Iris pigment epithelial cell (primary cell): Measurements from ENCODE around the gene PLPP4.

Experiments
- DNase-seq: peaks from one replicate; pipeline ENCODE4 v3.0.0-alpha.2; 2011; ENCODE audit warnings: low read depth

The PLPP4 gene

DNA sequence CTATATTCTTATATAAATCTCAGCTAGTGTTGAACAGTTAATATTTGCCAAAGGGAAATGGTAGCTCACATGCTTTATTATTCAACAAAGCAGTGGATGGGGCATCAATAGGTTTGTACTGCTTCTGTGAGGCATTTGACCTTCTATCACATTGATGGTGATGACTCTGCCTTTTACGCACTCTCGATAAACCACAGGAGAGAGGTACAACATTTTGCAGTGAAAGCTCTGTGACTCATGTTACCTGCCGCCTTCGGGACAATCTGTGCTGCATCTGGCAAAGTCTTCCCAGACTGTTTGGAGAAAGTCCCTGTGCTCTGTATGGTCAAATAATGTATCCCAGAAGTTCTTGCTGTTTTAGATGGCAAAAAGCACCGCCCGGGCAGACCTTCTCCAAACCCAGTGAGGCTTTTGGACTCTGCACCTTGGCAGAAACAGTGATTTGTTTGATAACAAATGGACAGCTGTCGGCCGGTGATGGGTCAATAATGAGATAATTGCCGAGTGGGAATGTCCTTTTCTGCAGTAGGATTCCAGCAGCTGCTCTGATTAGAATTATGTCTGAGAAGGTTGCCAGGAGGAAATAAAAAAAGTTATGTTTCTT lies 61.0 kb downstream of the PLPP4 start:
- DNase-seq: no peak

DNA sequence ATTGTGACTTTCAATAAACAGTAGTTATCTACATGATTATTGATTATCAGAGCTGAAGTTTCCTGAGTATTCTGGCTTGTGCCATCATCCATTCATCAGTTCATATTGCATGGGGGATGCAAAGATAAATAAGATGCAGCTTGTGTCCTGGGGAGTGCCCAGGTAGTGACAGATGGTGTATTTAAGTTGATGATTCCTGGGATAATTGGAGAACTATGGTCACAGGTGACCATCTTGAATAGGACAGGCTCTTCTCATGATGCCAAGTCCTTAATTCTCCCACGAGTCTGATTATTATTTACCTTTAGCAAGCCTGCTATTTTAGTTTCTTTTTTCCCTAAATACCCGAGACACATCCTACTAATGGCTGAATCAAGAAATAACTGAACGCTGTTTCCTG lies 64.9 kb downstream of the PLPP4 start:
- no peak for DNase-seq

DNA sequence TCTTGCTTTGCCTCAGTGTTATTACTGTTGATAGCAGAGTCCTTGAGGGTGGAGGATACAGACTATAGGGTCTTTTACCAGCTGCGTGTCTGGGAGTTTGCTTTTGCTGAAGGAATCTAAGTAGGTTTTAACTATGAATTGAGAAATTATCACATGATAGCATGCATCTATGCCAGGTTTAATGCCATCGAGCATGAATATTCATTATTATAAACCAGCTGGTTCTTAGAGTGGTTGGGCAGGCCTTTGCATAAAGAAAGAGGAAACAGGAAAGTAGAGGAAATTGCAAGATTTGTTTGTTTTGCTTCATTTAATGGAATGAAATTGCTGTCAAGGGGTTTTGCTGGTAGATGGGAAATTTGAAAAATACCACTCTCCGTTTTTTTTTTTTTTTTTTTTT lies 70.7 kb downstream of the PLPP4 start:
- DNase-seq: no peak

DNA sequence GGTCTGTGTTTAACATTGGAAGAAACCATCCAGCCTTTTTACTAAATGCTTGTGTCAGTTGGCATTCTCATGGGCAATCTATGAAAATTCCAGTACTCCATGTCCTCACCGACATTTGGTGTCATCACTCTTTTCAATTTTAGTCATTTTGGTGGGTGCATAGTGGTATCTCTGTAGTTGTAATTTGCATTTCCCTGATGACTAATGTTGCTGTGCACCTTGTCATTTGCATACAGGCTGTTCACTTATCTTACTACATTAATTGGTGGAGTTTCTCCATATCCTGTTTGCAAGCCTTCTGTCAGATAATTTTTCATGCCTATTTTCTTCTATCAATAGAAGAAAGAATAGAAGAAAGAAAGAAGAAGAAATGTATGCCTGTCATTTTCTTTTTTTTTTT lies 73.7 kb downstream of the PLPP4 start:
- no peak for DNase-seq

DNA sequence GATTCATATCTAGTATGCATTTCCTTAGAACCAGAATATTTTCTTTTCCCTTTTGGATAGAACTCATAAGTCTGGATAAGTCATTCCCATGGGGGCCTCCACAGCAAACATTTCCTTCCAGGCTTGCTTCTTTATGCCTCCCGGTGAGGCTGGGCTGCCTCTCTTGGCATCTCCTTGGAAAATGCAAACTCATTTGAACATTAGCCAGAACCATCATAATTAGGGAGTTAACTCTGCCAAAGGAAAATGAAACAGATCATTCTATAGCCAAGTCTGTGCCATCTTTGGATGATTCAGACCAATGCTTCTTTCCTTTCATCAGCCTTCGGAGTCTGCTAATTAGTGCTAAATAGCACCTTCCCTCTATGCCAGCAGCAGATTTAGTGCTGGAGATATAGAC lies 81.1 kb downstream of the PLPP4 start:
- no peak for DNase-seq

DNA sequence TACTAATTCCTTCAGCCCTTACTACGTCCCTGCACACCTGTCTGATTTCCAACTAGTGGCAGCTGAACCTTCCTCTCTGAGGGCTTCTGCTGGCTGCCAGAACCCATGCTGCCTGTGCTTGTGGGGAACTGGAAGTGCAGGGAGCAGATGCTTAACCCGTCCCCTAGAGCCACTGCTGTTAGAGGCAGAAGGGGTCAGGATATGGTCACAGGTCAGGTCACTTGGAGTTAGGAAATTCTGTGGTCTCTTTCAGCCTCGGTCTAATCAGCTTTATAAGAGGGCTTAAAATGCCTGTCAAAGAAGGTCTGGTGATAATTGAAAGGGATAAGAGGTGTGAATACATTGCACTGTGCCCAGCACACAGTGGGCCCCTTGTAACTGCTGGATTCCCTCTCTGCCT lies 82.0 kb downstream of the PLPP4 start:
- DNase-seq: no peak

DNA sequence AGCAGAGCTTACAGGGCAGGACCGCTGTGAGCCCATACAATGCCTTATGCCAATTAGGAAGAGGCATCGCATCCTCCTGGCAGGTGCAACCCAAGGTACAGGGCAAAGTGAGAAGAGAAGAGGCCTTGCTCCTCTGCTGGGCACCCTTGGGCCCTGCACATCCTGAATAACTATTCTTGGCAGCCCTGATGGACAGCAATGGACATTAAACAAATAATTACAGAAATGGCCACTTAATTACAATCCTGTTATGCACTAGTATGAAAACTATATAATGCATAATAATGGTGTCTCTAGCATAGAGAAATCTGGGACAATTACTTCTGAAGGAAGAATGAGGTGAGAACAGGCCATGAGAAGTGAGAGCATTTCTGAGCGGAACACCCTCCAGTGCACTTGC lies 83.5 kb downstream of the PLPP4 start:
- no peak for DNase-seq

DNA sequence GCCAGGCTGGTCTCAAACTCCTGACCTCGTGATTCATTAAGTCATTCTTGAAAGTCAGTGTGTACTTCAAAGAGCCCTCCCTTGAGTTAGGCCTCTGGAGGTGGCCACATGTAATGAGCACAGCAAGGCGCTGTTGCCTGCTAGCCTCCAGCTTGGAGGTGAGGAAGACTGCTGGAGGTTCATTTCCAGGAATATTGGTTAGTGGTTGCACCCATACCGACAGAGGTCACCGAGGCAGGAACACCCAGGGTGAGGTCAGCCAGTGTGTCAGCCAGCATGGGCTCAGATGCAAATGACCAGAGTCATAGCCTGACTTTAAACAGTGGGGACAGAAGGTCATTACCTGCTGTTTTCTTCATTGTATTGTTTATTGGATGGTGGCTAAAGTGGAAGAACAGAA lies 85.0 kb downstream of the PLPP4 start:
- no peak for DNase-seq

DNA sequence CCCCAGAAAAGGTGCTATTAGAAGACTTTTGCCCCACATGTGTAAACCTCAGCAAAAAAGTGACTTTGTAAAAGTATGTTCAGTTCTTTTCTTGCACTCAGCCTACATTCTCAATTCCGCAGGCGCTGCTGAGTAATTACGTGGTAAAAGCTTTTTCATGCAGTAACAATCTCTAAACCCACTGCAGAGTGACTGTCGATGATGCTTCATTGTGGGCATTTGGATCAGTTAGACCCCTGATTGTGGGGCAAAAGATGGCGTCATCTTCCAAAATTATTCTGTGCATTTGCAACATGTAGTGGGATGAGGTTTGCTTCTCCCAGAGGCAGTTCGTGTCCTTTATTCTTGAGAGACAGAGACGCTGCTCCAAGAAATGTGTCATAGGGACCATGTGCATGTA lies 85.6 kb downstream of the PLPP4 start:
- no peak for DNase-seq

DNA sequence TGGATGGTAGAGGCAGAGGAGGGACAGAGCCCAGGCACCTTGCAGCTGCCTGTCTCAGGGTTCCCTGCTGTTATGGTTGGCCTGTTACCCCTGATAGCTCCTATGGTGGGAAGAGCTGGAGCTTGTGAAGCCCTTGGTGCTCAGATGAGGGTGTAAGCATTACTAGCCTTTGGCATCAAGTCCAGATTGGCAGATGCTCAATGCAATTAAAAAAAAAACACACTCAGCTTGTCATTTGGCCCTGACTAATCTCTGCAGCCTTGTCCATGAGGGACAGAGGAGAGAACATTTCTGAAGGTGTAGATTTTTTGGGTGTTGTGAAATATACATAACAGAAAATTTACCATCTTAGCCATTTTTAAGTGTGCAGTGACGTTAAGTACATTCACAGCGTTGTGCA lies 86.3 kb downstream of the PLPP4 start:
- DNase-seq: no peak

DNA sequence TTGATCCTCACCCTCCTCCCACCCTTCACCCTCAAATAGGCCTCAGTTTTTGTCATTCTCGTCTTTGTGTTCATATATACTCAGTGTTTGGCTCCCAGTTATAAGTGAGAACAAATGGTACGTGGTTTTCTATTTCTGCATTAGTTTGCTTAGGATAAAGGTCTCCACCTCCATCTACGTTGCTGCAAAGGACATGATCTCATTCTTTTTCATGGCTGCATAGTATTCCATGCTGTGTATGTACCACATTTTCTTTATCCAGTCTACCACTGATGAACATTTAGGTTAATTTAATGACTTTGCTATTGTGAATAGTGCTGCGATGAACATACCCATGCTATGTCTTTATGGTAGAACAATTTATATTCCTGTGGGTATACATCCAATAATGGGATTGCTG lies 91.2 kb downstream of the PLPP4 start:
- DNase-seq: no peak

DNA sequence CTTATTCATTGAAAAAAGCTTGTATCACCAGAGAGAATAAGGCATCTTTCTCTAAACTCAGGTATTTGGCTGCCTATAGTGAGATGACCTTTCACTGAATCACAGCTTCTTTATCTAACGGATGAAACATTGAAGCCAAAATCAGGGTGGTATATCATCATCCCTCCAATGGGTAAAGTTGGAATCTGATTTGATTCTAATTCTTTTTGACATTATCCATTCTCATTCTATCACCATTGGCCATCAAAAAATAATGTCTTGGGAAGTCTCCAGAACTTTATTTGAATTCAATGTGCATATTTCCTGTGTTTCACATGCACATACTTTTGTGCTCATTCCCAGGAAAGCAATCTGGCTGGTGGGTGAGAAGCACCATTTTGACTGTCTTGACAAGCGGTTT lies 95.2 kb downstream of the PLPP4 start:
- DNase-seq: no peak

DNA sequence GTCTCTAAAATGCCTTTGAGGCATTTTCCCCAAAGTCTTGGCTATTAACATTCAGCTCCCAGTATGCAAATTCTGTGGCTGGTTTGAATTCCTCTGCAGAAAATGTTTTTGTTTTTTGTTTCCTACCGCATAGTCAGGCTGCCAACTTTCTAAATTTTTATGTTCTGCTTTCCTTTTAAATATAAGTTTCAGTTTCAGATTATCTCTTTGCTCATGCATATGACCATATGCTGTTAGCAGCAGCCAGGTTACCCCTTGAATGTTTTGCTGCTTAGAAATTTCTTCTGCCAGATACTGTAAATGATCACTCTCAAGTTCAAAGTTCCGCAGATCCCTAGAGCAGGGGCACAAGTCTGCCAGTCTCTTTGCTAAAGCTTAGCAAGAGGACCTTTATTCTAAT lies 96.9 kb downstream of the PLPP4 start:
- no peak for DNase-seq

DNA sequence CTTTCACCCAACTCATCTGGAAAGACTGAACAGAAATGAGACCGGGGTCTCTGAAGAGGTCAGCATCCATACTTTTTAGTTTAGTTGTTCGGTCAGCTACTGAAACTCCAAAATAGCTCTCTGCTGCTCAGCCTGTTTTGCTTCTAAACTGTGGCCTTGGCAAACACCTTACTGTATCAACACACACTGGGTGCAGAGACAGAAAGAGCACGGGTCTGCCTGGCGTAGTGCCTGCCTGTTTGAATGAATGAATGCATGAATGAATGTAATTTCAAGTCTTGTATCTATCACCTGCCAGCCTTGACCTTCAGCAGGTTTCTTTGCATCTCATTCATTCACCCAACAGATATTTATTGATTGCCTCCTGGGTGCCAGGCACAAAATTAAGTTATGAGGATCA lies 98.4 kb downstream of the PLPP4 start:
- no peak for DNase-seq

DNA sequence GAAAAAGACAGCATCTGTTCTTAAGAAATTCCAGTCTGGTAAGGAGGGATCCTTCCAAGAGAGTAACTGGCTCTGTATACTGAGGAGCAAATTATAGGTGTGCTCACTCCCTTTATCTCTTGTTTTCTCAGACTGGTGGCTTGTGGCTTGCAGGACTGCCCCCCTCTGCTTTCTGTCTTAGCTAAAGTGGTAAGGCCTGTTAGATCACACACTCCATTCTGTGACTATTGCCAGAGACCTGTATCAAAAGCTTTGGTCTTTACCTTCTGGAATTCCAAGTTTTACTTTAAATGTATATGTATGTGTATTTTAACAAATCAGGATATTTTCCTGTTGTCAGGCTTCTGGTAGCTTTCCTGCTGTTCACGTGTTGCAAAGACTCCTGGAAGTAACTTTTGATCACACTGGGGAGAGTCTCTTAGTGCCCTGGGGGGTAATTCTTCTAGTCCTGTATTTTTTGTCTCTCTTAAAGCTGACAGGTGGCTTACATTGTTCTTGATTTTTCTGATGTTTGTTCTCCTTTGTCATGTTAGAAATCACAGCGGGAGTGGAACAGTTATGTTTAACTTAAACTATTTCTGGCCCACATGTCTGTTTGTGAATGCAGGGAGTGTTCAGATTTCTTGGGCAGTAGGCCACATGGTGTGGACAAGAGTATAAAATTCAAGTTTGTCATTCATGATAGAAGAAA lies 99.0 kb downstream of the PLPP4 start:
- DNase-seq: no peak

DNA sequence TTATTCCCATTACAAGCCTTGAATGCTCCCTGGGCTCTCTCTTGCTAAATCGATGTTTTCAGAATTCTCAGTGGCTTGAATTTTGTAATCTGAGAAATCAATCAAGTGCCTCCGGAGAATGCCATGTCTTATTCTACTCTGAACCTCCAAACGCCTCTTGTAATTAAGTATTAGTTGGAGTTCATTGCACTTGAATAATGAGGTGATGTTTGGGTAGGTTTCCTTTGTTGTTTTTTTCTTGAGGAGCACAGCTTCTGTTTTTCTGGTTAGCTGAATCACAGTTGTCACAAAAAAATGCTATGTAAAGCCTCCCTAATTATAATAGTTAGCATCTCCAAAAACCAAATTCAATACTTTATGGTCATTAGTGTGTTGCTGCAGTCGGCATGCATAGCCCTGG lies 100.3 kb downstream of the PLPP4 start:
- DNase-seq: no peak

DNA sequence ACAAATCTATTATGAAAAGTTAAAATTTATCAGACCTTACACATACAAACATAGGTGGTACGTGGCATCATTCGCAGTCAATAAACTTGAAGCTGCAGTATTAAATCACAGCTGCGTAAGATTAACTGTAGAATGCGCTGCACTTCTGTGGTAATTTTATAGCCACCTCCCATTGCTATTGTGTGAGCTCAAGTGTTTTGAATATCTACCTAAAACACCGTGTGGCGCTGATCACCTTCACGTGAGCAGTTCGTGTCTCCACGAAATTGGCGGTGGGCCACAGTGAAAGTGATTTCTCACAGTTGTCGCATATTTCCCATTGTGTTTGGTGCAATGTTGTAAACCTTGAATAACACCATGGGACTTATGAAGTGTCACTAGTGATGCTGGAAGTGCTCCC lies 102.8 kb downstream of the PLPP4 start:
- no peak for DNase-seq

DNA sequence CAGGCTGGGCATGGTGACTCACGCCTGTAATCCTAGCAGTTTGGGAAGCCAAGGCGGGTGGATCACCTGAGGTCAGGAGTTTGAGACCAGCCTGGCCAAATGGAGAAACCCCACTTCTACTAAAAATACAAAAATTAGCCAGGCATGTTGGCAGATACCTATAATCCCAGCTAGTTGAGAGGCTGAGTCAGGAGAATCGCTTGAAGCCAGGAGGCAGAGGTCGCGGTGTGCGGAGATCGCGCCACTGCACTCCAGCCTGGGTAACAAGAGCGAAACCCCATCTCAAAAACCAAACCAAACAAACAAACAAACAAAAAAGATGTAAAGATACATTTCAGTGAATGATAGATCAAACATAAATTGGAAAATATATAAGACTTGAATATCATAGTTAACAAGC lies 105.9 kb downstream of the PLPP4 start:
- DNase-seq: no peak

DNA sequence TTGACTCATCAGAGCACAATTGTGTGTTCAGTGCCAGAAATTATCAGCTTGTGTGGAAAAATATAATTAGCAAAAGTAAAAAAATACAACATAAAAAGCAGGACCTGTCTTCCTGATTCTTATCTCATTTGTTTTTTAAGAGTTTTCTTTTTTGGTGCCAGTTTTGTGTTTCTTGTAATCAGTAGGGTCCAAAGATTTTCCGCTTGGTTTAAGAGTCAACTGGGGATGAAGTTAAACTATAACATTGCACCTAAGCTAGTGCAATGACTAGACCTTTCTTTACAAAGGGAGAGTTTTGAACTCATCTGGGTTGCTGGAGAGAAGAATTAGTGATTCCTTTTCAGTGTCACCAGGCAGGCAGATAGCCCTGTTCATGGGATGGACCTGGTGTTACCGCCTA lies 113.4 kb downstream of the PLPP4 start:
- DNase-seq: no peak

DNA sequence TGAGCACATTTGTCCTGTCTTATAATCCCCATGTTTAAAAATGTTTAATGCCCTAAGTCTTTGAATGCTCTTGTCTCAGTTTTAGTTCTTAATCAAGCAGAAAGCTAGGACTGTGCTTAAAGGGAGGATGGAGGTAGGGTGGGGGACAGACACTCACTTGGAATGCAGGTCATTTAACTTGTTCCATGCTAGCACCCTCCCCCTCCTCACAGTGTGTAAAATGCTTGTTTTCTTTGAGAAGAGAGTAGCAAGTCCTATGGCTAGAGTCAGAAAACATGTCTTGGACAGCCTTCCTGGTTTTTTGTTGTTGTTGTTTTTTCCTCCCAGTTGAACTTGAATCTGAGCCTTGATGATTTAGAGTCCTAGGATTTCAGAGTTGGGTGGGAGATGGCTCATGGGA lies 114.2 kb downstream of the PLPP4 start:
- DNase-seq: no peak

DNA sequence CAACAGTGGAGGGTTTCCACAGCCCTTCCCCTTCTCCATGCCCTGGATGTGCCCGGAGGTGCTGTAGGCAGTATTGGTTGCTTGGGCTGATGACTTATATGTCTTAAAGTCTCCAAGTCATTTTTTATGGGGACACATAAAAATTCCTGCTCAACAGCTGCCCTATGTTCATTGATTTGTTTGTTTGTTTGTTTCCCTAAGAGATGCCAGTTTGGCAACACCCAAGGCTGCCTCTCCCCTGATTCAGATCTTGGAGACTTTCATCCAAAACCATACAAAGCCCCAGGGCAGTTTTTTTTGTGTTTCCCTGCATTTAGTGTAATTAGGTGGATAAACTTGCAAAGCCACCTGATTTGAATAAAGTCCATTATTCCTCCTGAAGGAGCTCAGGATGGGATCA lies 115.3 kb downstream of the PLPP4 start:
- no peak for DNase-seq

DNA sequence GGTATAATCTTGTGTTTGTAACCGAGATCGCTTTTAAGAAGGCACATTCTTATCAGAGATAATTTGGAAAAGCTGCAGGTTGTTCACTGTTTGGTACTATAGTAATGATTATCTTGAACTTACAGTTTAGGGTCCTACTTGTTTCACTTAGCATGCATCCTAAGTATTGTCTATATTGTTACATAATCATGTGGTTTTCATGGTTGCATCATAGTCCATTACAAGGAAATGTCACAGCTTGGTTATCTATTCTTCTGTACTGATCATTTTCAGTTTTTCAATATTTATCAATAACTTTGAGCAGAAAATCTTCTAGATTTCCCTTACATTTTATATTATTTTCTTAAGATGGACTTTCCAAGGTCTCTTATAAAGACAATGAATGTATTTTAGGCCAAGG lies 116.3 kb downstream of the PLPP4 start:
- peak; percentile 18 for DNase-seq

DNA sequence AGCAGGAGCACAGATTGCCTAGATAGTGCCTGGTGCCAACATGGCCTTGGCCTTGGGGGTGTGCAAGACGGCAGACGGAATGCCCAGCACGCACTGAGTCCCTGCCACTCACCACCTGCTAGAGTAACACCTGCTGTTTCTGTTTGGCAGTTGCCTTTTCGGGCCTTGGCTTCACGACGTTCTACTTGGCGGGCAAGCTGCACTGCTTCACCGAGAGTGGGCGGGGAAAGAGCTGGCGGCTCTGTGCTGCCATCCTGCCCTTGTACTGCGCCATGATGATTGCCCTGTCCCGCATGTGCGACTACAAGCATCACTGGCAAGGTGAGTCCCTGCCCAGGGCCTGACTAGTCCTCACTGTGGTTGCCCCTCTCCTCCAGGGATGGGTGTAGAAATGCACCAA lies 118.0 kb downstream of the PLPP4 start:
- DNase-seq: no peak

DNA sequence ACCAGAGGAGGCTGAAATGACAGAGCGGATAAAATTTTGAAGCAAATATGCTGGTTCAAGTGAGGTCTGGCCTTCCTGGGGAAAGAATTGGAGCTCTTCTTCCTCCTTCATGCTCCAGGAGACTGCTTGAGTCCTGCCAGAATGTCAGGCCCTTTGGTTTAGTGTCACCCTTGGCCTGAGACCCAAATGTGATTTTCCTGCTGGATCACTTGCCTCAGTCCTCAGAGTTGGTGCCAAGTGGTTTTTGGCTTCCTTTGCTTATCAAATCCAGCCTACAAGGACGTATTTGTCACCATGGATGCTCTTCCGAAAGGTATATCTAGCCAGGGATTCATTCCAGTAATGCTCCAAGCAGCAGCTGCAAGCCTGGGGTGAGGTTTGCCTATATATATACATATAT lies 118.4 kb downstream of the PLPP4 start:
- DNase-seq: no peak
